Hepatic stellate cell (primary cell): ENCODE data around the gene ELAC1.
A peak's percentile ranks its signal among the peaks of the same experiment; 100 is the strongest.

Experiments
- DNase-seq: peaks from one replicate; pipeline ENCODE4 v3.0.0; 2011; ENCODE audit warnings: low spot score

The ELAC1 gene

GRCh38 chr18:51020536-51020935 lies 52.7 kb downstream of the ELAC1 start:
- DNase-seq, result no peak

- no peak for DNase-seq
Observed at GRCh38 chr18:51021226-51021965, 53.6 kb downstream of the ELAC1 start.

DNA sequence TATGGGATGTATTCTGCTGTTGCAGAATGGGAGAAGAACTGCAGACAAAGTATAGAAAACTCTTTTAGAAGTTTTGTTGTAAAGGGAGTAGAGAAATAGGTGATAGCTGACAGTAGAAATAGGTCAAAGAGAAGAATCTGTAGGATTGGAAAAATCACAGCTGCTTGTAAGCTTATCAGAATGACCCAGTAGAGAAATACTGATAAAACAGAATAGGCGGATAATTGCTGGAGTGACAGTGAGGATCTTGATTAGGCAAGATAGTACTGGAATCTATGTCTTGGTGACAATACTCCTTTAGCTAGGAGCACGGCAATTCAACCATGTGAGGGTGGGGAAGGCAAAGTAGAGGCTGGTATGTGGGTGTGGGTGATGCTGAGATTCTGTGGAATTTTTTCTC lies 57.7 kb downstream of the ELAC1 start:
- no peak for DNase-seq

DNA sequence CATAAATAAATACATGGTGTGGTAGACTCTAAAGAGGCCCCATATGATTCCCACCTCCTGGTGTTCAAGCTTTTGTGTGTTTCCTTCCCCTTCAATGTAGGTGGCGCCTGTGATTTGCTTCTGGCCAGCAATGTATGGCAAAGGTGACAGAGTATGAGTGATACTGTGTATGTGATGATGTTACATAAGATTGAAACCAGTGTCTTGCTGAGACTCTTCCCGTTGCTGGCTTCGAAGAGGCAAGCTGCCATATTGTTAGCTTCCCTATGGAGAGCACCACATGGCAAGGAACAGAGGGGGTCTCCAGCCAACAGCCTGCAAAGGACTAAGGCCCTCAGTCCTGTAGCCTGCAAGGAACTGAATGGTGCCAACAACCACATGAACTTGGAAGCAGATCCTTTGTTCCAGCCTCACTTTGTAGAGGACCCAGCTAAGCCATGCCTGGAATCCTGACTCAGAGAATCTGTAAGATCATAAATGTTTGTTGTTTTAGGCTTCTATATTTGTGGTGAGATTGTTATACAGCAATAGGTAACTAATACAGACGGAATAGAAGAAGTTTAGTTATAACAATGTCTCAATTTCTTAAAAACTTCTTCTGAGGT lies 60.5 kb downstream of the ELAC1 start:
- no peak for DNase-seq

DNA sequence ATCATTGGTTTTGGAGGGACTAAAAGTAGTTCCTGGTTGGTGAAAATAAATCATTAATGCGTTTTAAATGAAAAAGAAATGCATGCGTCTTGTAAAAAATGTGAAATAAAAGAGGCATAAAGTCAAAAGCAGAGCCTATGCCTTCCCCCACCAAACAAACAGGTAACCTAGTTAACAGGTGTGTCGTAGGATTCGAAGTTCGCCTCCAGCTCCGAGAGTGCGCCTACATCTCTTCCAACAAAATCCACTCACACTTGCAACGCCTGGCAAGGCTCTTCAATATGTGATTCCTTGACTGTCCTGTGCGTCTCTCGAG lies 61.5 kb downstream of the ELAC1 start:
- peak; percentile 31 for DNase-seq

GRCh38 chr18:51029694-51030536 lies 62.1 kb downstream of the ELAC1 start, which contains the start of gene SMAD4:
TSS of gene SMAD4 (plus strand) at chr18:51030213. CDS start at chr18:51047047, 16,834 bp downstream.
- DNase-seq, result peak; percentile 97

GRCh38 chr18:51030537-51031258 lies 62.9 kb downstream of the ELAC1 start:
- peak; percentile 68 for DNase-seq

DNA sequence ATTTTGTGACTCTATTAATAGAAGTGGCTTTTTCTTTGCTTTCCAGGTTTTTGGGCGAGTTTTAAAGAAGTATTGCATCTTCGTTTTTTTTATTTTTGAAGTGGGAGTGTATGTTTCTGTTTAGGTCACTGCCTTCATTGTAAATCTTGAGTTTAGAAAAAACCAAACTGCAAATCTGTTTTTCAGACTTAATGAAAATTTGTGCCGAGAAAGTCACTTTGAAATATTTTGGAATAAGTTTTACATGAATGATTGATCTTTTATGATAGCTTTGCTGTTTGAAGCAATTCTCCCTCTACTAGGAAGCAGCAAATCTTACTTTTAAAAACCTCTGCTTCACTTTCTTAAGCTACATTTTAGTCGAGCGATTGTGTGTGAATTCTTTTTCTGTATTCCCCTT lies 64.4 kb downstream of the ELAC1 start:
- no peak for DNase-seq

DNA sequence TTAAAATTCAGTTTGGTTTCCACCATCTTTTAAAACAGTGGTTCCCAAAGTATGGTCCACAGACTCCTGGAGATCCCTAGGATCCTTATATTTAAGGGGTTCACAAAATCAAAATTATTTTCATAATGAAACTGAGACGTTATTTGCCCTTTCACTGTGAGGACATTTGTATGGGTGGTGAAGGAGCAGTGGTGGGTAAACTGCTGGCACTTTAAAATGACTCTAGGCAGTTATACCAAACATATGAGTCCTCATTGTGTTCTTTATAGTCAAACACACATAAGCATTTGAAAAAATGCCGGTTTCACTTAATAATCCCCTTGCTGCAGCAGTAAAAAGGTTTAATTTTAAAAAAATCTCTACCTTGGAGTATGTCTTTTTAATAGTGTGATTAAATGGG lies 69.4 kb downstream of the ELAC1 start:
- DNase-seq, result no peak
